ENCODE results near the gene GINS2. TPM values are rescaled to one million over a fixed set of nuclear protein-coding genes. Genes with fewer than 3 reads are reported as not detected.

Gene GINS2
- total and polyA plus RNA-seq, 2 experiments from 2014 or later: 40.5 to 44.4 TPM

GRCh38 chr16:85724126-85724879 lies 35.5 kb upstream of the GINS2 start:
- no peaks in the 10 kb centered on the region for H3K9me2 ChIP-seq (ENCODE audit: insufficient read depth)
- TF ChIP-seq ZNF114 (CRISPR knock-in tag; IDR thresholded peaks at IDR 0.05): no peak
- no peak for TF ChIP-seq ETS1 (IDR thresholded peaks at IDR 0.05)
- TF ChIP-seq JUNB (IDR thresholded peaks at IDR 0.05; ENCODE audit: unreplicated experiment): no peak
- TF ChIP-seq NANOG (IDR thresholded peaks at IDR 0.05; ENCODE audit: borderline replicate concordance): no peak
- no peak for TF ChIP-seq POLR2AphosphoS5 (IDR thresholded peaks at IDR 0.05; ENCODE audit: low read depth)
- no peak for TF ChIP-seq STAT1 (IDR thresholded peaks at IDR 0.05; ENCODE audit: unreplicated experiment)
- no peak for TF ChIP-seq CREB1 (CRISPR knock-in tag; IDR thresholded peaks at IDR 0.05; ENCODE audit: low read depth)
- TF ChIP-seq REST (IDR thresholded peaks at IDR 0.05; ENCODE audit: unreplicated experiment): no peak
- no peak for TF ChIP-seq ZNF331 (CRISPR knock-in tag; IDR thresholded peaks at IDR 0.05; ENCODE audit: low read depth)
- no peak for TF ChIP-seq EZH2 (IDR thresholded peaks at IDR 0.05; ENCODE audit: low read depth, unreplicated experiment)
- no peak for TF ChIP-seq EZH2phosphoT487 (IDR thresholded peaks at IDR 0.05; ENCODE audit: unreplicated experiment)
- TF ChIP-seq CTCF (conservative IDR thresholded peaks at IDR 0.05; ENCODE audit: low read depth in 2 of 2): no peak
- no peak for TF ChIP-seq ZNF462 (CRISPR knock-in tag; IDR thresholded peaks at IDR 0.05)
- no peaks in the 10 kb centered on the region for H3K9me3 Mint-ChIP-seq
- H3K79me2 ChIP-seq (replicated peaks; ENCODE audit: insufficient read depth): no peaks in the 10 kb centered on the region
- peaks cover 4% of the 10 kb centered on the region for H3K4me1 Mint-ChIP-seq
- no peak overlapping the region for H3K27ac ChIP-seq (ENCODE audit: low read depth)
- no peaks in the 10 kb centered on the region for H3F3A ChIP-seq (replicated peaks; ENCODE audit: low read depth)
- no peak overlapping the region for H3K27ac Mint-ChIP-seq
- no peaks in the 10 kb centered on the region for H3K4me1 ChIP-seq (ENCODE audit: insufficient read depth)
- no peak overlapping the region for H3K4me3 Mint-ChIP-seq
- H2AFZ ChIP-seq: no peak overlapping the region
- ATAC-seq (no peak), DNase-seq (ENCODE audit: low spot score) (no peak)
- no peaks in the 10 kb centered on the region for H3K36me3 ChIP-seq (ENCODE audit: insufficient read depth)
- H4K20me1 ChIP-seq (replicated peaks; ENCODE audit: insufficient read depth): no peaks in the 10 kb centered on the region
- H3K27me3 ChIP-seq (ENCODE audit: insufficient read depth): no peaks in the 10 kb centered on the region
- H3K4me2 ChIP-seq: no peak overlapping the region
- H3K27me3 Mint-ChIP-seq (ENCODE audit: insufficient read depth, low read depth, poor library complexity): peaks cover 10% of the 10 kb centered on the region
- no peak overlapping the region for H3K4me3 ChIP-seq
- no peaks in the 10 kb centered on the region for H3K36me3 Mint-ChIP-seq (ENCODE audit: low read depth)
